KBM-7 (cell line): ENCODE data around the gene U2SURP.

Source experiments
- DNase-seq: peaks from one replicate; pipeline ENCODE4 v3.0.0-alpha.2; 2015
- in situ Hi-C: fragments of 300-500 bp; cut with MboI; formaldehyde crosslinking; loops from 2 replicates; pipeline ENCODE4 v1.14.3; 2020; ENCODE audit warnings: low sequenced_read_pairs, low pct_unique_long_range_greater_than_20kb, mixed read lengths

The U2SURP gene

DNA sequence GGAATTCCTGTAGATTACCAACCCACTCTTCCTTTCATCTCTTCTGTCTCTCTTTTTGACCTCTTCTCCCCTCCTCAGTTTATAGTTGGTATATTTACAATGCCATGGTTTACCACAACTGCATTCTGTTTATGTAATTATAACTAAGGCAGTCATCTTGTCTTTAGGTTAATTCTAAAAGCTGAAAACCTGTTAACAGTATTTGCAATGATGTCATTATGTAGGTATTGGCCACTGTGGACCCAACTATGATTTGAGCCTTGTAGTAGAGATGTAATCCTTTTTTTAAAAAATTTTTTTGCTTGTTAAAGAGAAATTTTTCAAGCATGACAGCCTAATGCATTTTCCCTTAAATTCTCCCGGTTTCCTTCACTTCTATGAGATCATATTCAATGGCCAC is 87.5 kb downstream of the U2SURP start:
- DNase-seq = no peak
- in situ Hi-C loops = no loop called here

DNA sequence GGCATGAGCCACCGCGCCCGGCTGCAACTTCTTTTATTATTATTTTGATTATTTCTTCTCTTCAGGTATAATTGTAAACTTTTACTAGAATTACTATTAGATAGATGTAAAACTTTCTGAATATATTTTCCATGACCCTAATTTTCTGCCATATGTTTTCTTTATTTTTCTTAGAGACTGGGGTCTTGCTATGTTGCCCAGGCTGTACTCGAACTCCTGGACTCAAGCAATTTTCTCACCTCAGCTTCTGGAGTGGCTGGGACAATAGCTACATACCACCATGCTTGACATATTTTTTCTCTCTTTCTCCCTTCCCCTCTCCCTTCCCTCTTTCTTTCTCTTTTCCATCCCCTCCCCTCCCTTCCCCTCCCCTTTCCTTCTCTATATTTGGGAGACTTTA is 88.6 kb downstream of the U2SURP start:
- in situ Hi-C loops = no loop called here
- DNase-seq = no peak

DNA sequence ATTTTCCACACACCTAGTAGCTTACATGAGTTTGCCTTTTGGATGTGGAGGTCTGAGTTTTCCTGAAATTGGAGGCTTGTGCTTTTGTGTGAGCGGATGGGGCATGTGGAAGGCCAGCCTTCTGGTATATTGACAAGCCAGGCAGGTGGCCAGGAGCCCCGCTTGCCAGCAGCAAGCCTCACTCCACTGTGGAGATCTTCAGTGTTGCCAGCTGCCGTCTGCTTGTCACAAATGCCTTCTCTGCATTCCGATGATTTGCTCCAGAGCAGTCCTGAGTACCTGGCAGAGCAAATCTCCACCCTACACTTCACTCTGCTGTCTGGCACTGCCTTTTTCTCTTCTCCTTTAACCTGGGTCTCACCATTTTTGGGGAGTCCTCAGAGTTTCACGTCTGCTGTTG is 89.1 kb downstream of the U2SURP start:
- in situ Hi-C loops = no loop called here
- DNase-seq = no peak

DNA sequence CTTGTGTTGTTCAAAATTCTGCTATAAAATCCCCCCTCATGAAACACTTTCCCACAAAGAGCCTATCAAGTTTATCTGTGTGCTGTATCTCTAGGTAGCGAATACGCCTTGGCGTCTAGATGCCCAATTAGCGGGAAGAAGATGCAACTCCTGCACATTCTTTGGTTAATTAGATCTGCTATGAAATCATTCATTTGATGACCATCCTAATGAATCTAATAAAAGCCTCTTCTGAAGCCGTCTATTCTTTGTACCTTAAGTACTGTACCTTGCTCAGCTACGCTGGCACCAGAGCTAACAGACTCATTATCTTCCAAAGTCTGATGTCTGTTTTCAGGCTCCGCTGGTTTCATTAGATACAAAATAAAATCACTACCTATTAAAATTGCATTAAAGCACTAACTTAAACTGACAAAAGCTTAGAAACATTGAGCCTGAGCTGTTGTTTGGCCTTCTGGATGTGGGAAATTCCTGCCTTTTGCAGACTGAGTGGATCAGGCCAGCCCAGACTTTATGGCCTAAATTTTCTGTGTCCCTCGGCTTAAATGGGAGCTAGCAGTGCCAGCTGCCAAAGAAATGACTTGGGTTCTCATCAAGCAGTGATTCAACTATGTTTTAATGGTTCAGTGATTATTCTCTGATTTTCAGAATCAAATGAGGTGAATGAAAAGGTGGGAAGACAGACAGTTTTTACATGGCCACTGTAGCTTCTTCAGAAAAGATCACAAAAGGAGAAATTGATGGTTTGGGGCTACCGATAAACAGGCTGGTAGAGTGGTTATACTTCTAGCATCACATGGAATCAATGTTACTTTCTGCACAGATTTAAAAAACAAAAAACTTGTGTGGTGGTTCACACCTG is 89.8 kb downstream of the U2SURP start:
- in situ Hi-C loops = no loop called here

DNA sequence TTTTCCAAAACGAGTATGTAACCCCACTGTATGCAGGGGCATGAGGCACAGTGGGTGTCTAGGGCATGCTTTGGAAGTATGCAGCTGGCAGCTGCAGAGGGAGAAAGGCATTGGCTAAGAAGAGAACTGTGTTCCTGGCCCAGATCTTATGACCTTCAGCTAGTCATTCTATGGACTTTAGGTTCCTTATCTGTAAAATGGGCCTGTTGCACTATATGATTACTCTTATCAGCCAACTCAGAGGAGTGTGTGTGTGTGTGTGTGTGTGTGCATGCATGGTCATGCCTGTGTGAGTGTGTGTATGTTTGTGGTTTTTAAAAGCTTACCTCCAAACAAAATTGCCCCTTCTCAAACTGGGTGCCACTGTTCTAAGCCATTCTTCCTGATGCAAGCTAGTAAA is 90.8 kb downstream of the U2SURP start:
- in situ Hi-C loops = no loop called here
- DNase-seq = no peak

More for the DNA sequence above, 89.8 kb downstream of the U2SURP start:
- no peak for DNase-seq

DNA sequence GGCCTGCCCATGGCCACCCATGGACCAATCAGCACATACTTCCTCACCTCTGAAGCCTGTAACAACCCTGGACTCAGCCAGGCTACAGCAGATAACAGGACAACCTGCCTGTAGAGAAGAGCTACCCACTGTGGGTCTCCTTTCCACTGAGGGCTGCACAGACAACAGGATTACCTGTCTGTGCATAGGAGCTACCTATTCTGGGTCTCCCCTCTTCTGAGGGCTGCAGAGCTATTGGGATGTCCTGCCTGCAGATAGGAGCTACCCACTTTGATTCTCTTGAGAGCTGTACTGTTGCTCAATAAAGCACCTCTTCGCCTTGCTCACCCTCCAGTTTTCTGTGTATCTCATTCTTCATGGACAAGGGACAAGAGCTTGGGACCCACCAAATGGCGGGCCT is 94.4 kb downstream of the U2SURP start:
- in situ Hi-C loops = no loop called here
- no peak for DNase-seq

DNA sequence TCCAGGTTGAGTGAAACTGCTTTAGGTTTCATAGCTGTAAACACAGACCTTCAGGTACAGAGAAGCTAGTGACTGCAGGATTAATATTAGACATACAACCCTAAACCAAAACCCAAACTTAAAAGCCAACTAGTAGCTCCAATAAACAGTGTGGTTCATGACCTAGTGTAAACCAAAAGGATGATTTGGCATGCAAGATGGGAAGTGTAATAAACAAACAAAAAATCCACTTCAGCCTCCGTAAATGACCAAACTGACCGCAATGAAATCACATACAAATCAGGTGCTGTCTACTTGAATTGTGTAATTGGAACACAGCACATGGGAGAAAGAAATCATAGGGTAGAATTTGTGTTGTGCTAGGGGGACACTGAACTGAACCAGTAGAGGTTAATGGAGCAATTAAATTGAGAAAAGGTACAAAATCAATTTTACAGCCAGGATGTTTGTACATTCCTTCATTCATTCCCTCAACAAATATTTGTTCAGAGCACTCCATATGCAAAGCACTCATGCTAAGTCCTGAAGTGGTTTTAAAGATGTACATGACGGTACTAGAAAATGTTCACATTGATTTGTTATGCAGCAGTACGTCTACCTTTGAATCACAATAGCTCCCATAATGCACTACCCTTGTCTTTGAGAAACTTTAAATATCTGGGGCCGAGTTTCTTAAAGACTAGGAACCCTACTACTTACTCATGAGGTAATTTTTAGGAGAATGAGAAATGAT is 96.8 kb downstream of the U2SURP start:
- in situ Hi-C loops = no loop called here
- no peak for DNase-seq

DNA sequence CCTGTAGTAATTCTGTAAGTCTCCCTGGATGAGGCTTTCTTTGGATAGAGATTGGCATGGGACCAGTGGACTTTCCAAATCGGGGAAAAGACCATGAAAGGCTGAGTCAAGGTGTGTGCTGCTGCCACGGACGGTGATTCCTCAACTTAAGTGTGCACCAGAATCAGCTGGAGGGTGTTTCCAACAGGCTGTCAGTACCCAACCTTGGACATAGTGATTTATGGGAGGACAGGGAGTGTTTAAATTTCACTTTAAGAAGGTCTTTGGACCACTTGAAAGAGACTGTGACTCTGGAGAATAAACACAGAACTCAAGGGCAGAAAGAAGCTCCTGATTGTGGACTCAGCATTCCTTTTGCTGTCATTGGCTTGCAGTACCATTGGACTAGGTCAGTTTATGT is 97.8 kb downstream of the U2SURP start:
- in situ Hi-C loops = no loop called here
- no peak for DNase-seq

DNA sequence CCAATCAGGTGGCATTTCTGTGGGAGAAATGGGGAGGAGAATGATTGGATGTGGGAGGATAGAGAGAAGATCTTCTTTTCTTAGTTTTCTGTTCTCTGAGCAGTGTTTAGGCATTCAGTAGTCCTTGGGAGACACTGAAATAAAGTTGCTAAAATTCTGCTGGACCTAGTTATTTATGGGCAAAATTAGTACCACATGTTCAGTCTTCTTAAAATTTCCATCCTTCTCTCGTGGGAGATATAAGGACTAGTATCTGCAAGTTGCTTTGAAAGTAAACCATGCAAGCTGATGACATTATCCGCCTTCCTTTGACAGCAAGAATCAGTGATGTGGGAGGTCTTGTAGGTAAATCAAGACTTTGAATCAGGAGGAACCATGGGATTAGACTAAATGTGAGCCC is 98.3 kb downstream of the U2SURP start:
- no peak for DNase-seq
- in situ Hi-C loops = no loop called here

DNA sequence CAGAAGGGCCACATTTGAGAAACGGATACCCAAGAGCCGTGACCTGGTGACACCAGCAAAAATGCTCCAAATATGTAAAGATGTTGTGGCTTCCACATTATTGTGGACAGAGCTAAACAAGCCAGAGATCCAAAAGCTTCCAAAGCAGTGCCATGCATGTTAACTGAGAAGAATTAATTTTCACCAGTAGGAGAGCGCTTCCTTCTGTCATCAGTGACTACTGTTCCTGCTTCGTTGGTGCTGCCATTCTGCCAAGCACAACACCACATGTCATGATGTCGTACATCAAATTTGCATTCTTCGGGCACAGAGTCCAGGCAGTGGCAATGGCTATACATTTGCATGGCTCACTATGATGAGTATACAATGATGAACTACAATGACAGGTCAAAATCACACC is 99.1 kb downstream of the U2SURP start:
- no peak for DNase-seq
- in situ Hi-C loops = no loop called here

DNA sequence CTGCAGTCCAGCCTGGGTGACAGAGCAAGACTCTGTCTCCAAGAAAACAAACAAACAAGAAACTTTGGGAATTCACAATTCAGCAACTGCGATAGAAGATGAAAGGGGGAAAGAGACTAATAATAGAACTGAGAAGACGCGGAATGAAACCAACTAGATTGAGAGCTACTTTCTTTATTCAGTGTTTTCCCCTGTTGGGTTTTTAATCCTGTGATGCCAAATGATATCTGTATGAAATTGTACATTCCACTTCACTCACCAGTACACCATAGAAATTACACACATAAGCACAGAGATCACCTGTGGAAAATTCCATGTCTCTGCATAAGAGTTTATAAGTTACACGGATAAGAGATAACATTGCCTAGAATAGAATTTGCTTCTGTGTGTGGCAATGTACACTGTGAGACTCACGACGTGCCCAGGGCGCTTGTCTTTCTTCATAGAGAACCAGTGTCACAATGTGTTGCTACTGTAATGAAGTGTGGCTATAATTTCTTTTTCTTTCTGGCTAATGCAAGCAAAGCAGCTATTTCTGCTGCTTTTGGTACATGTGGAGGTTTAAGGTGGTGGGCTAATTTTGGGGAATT is 100.5 kb downstream of the U2SURP start:
- no peak for DNase-seq
- in situ Hi-C loops = no loop called here

DNA sequence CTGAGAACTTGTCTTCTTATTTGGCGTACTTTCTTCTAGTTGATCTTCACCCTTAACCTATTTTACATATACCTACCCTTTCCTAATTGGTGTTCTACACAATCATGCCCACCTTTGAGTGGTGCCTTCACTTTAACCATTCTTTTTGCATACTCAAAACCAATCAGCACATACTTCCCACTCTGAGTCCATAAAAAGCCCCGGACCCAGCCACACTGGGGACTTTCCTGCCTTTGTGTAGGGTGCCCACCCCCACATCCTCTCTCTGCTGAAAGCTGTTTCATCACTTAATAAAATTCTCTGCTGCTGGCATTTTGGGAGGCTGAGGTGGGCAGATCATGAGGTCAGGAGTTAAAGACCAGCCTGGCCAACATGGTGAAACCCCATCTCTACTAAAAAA is 102.3 kb downstream of the U2SURP start:
- in situ Hi-C loops = no loop called here

DNA sequence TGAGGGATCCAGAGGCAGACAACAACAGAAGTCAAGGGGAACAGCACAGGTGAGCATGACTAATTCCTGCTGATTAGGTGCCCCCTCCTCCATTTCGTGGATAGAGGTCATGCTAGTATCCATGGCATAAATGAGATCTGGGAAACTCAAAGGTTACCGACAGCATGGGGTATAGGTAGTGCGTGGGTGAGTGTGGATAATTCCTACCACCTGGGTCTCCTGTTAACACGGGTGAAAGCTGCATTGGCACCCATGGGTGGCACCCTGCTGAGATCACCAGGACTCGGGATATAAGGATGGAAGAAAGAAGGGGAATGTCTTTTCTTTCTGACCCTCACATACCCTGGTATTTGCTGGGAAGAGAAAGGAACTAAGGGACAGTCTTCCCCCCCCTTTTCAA is 103.8 kb downstream of the U2SURP start:
- in situ Hi-C loops = no loop called here
- no peak for DNase-seq

More for the DNA sequence above, 102.3 kb downstream of the U2SURP start:
- no peak for DNase-seq

DNA sequence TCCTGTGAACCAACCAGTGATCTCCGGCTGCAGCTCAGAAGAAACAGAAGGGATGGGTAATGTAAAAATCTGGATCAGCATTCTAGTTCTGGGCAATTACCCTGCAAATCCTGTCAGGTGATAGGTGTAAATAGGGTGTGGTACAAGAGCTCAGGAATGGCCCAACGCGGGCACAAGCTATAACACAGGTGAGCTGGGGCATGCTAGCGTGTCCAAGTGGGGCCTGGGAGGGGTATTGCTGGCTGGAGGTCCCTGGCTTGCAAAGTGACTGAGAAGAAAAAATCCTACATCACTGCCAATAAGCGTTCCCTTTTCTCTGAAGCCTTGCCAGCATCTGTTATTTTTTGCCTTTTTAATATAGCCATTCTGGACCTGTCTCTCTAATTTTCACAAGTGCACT is 108.5 kb downstream of the U2SURP start:
- no peak for DNase-seq
- in situ Hi-C loops = no loop called here
